Peyer's patch (tissue), 4 donors: ENCODE results near the gene ZBTB18. TPM values are rescaled to one million over a fixed set of nuclear protein-coding genes. Genes with fewer than 3 reads are reported as not detected.
A peak's percentile ranks its signal among the peaks of the same experiment; 100 is the strongest.

Experiments used
- DNase-seq, 3 donors: peaks; one replicate each; pipeline ENCODE4 v3.0.0-alpha.2; 2017 to 2019
- H3K27ac ChIP-seq, 4 donors: fragments of 200-600 bp; sonication (generic); one replicate each; pipeline ENCODE4 v1.5.1; 2016 to 2019
- H3K27me3 ChIP-seq, 2 donors: fragments of 200-600 bp; sonication (generic); one replicate each; pipeline ENCODE4 v1.5.1; 2019
- H3K36me3 ChIP-seq, 3 donors: fragments of 200-600 bp; sonication (generic); one replicate each; pipeline ENCODE4 v1.5.1; 2016 to 2019
- H3K4me1 ChIP-seq, 4 donors: fragments of 200-600 bp; sonication (generic); one replicate each; pipeline ENCODE4 v1.5.1; 2016 to 2019
- H3K4me3 ChIP-seq, 4 donors: fragments of 200-600 bp; sonication (generic); 1 replicate in 3 of 4; 2 replicates in 1 of 4; pipeline ENCODE4 v1.5.1; 2016 to 2019; ENCODE audit warnings: mild to moderate bottlenecking in 1 of 4
- H3K9me3 ChIP-seq, 4 donors: fragments of 200-600 bp; sonication (generic); one replicate each; pipeline ENCODE4 v1.5.1; 2016 to 2019; ENCODE audit warnings: mild to moderate bottlenecking in 1 of 4
- CTCF ChIP-seq, 6 experiments: fragments of 450-650 bp in 4 of 6; fragments of 200-600 bp in 2 of 6; sonication (generic) in 1 of 6; IDR thresholded peaks; one replicate each; pipeline ENCODE4 v1.5.1; 2017 to 2019; ENCODE audit warnings: antibody characterized with exemption in 6 of 6, mild to moderate bottlenecking in 3 of 6, moderate library complexity in 1 of 6
- POLR2A ChIP-seq, 2 donors: fragments of 450-650 bp; IDR thresholded peaks; one replicate each; pipeline ENCODE4 v1.5.1; 2017; ENCODE audit warnings: antibody characterized with exemption in 2 of 2, mild to moderate bottlenecking in 2 of 2, moderate library complexity in 2 of 2
- total RNA-seq, 4 donors: library from RNA; depleted of rRNA; stranded (reverse); fragments of >200 nt; gene quantifications; one replicate each; pipeline ENCODE4 v1.1.0, GENCODE V29; 2016

The ZBTB18 gene
- 10 to 100 TPM; 17.3 to 31.4 (median 22.5) TPM for total RNA-seq

- peak within 1 kb of the TSS; percentile 65 to 97 (median 90) for H3K4me3 ChIP-seq
- no peaks in the 10 kb centered on the region for H3K9me3 ChIP-seq
- peaks cover 0 to 22% (median 0%) of the 10 kb centered on the region in 3 donors for H3K36me3 ChIP-seq
- H3K4me1 ChIP-seq, result peaks cover 0 to 26% (median 12%) of the 10 kb centered on the region in 4 donors
- DNase-seq, result no peak
- no peaks in the 10 kb centered on the region for H3K27me3 ChIP-seq
- peak within 1 kb of the TSS; percentile 80 to 100 (median 96) for H3K27ac ChIP-seq
- TF ChIP-seq POLR2A (IDR thresholded peaks at IDR 0.05) (no peak), CTCF (IDR thresholded peaks at IDR 0.05) (no peak)
Observed at GRCh38 chr1:244050835-244051444, at the start of gene ZBTB18. Gene ZBTB18, plus strand, starts transcription at chr1:244051283. Its CDS starts 149 bp downstream, at chr1:244051432.

- H3K4me1 ChIP-seq, result no peaks in the 10 kb centered on the region
- no peak overlapping the region for H3K27ac ChIP-seq
- no peak for TF ChIP-seq CTCF (IDR thresholded peaks at IDR 0.05)
- TF ChIP-seq POLR2A (IDR thresholded peaks at IDR 0.05), result no peak
- no peaks in the 10 kb centered on the region for H3K36me3 ChIP-seq
- no peak overlapping the region for H3K4me3 ChIP-seq
- no peak for DNase-seq
- no peaks in the 10 kb centered on the region for H3K9me3 ChIP-seq
- H3K27me3 ChIP-seq, result no peaks in the 10 kb centered on the region
Observed at GRCh38 chr1:244002721-244003120, 48.4 kb upstream of the ZBTB18 start.

GRCh38 chr1:244005455-244005854 lies 45.6 kb upstream of the ZBTB18 start:
- no peak for DNase-seq
- Histone ChIP-seq H3K36me3 (no peaks in the 10 kb centered on the region), H3K9me3 (no peaks in the 10 kb centered on the region), H3K27ac (no peak overlapping the region), H3K4me3 (no peak overlapping the region), H3K27me3 (no peaks in the 10 kb centered on the region), H3K4me1 (no peaks in the 10 kb centered on the region)
- TF ChIP-seq CTCF (IDR thresholded peaks at IDR 0.05) (no peak), POLR2A (IDR thresholded peaks at IDR 0.05) (no peak)

GRCh38 chr1:244006381-244006901 lies 44.6 kb upstream of the ZBTB18 start:
- H3K4me3 ChIP-seq, result no peak overlapping the region
- no peak for TF ChIP-seq CTCF (IDR thresholded peaks at IDR 0.05)
- no peak for TF ChIP-seq POLR2A (IDR thresholded peaks at IDR 0.05)
- H3K36me3 ChIP-seq, result no peaks in the 10 kb centered on the region
- no peak for DNase-seq
- H3K4me1 ChIP-seq, result no peaks in the 10 kb centered on the region
- H3K27me3 ChIP-seq, result no peaks in the 10 kb centered on the region
- H3K27ac ChIP-seq, result no peak overlapping the region
- H3K9me3 ChIP-seq, result no peaks in the 10 kb centered on the region

- no peak overlapping the region for H3K27ac ChIP-seq
- H3K4me3 ChIP-seq, result no peak overlapping the region
- H3K4me1 ChIP-seq, result no peaks in the 10 kb centered on the region
- no peaks in the 10 kb centered on the region for H3K36me3 ChIP-seq
- no peaks in the 10 kb centered on the region for H3K27me3 ChIP-seq
- TF ChIP-seq POLR2A (IDR thresholded peaks at IDR 0.05) (no peak), CTCF (IDR thresholded peaks at IDR 0.05) (no peak)
- no peaks in the 10 kb centered on the region for H3K9me3 ChIP-seq
- no peak for DNase-seq
Observed at GRCh38 chr1:244006961-244007360, 44.1 kb upstream of the ZBTB18 start.
